GM21515 (cell line): ENCODE measurements around the gene PARP12.
"Not testable (repeated sequence)": the region's sequence is repeated elsewhere in the genome, so short reads cannot be mapped to it uniquely, and the experiment has no call there.

ENCODE experiments used
- ATAC-seq: cut with Tn5 transposase; IDR thresholded peaks from one replicate; pipeline ENCODE4 v1.9.1; 2021; ENCODE audit not compliant: unreplicated experiment

The PARP12 gene, protein sequence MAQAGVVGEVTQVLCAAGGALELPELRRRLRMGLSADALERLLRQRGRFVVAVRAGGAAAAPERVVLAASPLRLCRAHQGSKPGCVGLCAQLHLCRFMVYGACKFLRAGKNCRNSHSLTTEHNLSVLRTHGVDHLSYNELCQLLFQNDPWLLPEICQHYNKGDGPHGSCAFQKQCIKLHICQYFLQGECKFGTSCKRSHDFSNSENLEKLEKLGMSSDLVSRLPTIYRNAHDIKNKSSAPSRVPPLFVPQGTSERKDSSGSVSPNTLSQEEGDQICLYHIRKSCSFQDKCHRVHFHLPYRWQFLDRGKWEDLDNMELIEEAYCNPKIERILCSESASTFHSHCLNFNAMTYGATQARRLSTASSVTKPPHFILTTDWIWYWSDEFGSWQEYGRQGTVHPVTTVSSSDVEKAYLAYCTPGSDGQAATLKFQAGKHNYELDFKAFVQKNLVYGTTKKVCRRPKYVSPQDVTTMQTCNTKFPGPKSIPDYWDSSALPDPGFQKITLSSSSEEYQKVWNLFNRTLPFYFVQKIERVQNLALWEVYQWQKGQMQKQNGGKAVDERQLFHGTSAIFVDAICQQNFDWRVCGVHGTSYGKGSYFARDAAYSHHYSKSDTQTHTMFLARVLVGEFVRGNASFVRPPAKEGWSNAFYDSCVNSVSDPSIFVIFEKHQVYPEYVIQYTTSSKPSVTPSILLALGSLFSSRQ

DNA sequence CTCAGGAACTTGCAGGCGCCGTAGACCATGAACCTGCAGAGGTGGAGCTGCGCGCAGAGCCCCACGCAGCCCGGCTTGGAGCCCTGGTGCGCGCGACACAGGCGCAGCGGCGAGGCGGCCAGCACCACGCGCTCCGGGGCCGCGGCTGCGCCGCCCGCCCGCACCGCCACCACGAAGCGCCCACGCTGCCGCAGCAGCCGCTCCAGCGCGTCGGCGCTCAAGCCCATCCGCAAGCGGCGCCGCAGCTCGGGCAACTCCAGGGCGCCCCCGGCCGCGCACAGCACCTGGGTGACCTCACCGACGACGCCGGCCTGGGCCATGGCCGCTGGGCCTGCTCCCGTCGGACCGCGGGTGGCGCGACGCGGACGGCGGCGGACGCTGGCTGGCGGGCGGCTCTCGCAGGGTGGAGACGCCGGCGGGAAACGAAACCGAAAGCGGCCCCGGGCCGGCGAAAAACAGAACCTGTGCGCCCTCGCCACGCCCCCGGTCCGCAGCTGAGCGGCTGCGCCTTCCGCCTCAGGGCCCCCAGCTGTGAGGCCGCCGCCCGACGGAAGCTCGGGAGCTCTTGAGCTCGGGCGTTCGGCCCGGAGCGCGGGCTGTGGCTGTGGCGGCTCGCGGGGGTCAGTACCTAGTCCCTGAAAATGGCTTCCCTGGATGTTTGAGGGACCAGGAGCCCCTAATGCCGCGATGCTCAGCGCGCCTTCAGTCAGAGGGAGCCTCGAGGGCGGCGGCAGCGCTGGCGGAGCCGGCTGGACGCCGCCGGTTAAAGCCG lies at the start of gene PARP12:
Gene PARP12 (minus strand): TSS at position 424 of the 772 bp plus-strand sequence. CDS start 104 bp downstream, at position 320.
- ATAC-seq: peak; percentile 91

DNA sequence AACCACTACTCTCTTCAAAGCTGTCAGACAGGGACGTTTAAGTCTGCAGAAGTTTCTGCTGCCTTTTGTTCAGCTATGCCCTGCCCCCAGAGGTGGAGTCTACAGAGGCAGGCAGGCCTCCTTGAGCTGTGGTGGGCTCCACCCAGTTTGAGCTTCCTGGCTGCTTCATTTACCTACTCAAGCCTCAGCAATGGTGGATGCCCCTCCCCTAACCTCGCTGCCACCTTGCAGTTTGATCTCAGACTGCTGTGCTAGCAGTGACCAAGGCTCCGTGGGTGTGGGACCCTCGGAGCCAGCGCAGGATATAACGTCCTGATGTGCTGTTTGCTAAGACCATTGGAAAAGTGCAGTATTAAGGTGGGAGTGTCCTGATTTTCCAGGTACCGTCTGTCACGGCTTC lies 46.0 kb upstream of the PARP12 start:
- not testable (repeated sequence) for ATAC-seq

DNA sequence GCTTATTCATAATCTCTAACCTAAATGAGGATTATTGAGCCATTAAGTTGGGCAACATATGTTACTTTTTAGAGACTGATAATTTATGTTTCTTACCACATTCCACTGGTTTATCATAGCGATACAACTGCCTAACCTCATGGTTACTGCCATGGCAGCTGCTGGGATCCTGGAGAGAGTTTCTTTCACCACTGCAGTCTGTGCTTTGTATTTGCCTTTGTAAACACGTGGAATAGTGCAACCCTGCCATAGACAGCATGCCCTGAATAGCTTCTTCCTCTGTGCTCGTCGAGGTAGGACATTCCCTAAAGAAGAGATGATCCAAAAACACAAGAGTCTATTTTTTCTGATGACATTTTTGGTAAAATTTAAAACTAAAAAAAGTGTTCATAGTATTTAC lies 33.7 kb upstream of the PARP12 start:
- ATAC-seq: no peak

DNA sequence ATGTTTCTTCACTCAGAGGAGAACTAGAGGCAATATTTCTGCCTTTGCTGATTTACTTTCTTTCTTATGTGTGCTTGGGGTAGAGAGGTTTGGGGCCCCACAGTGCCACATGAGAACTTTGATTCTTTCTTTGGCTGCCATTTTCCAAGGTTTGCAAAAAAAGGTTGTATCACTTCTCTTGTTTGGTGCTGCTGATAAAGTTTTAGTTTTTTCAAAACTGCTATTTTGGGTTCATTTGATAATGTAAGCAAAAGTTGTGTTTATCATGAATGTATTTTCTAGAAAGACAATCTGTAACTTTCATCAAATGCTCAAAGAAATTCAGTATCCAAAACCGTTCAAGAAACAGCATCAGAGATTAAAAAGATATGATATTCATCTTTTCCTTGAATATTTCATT lies 30.6 kb upstream of the PARP12 start:
- ATAC-seq: no peak

DNA sequence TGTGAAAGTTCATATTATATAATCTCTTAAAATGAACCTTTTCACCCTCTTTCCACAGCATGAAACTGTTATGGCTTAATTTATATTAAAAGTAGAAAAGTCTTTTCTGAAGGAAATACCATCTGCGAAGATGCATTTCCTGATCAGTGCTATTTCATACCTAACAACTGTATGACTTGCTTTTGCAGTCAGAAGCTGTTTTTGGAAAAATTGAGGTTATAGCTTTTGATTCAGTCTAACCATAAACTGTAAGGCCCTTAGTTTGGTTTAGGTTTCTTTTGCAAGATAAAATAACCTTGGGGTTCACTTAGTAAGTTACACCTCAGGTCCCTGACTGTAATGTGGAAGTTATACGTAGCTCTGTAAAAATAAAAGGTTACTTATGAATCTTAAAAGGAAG lies 22.7 kb upstream of the PARP12 start:
- no peak for ATAC-seq

DNA sequence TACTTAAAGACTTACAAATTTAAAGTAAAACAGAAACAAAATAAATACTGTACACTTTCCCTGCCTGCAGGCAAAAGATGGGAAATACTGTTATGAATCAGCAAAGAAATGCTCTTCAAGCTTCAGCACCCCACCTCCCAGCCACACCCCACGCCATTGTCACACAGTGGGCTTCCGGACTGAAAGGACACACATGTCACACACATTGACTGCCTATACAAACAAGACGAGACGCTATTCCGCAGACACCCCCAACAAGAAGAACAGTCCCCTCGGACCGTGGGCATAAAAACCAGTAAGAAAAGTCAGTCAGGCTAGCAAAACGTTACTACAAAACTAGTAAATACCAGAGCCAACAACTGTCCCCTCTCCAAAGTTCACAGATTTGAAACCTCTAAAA lies 22.2 kb upstream of the PARP12 start:
- ATAC-seq: peak; percentile 90

DNA sequence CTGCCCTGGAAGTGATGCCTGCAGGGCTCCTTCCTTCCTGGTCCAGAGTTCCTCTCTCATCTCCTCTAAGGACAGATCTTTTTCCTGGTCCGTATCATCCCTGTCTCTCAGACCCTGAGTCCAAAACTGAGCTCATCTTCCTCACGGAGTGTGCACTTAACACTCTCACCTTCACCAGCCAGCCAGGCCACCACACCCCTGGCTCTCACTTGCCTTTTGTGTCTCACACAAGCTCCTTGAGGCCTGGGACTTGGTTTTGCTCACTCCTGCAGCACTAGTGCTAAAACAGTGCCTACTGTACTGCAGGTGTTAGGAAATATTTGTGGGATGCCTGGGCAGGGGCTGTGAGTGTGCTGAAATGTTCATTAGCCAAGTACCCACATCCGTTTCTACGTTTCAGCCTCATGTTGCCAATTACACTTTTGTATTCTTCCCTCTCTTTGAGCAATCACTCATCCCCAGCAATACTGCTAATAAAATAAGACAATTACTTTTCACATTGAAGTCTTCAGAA lies 21.4 kb upstream of the PARP12 start:
- no peak for ATAC-seq

DNA sequence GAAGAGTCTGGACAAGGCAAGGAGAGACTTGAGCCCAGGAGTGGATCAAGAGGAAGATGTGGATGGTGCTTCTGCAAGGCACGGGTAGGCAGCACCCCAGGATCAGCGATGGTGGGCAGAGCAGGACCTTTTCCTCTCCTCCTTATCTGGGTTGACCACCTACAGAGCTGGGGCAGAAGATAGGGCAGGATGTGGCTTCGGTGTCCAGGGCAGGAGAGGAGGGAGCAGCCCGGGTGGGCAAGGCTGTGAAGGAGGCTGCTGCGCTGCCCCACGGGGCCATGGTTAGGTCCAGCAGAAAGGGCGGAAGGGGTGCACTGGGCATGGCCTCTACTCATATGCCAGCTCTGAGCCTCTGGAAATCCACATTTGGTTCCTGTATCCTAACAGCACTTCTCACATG lies 20.0 kb upstream of the PARP12 start:
- ATAC-seq: no peak

DNA sequence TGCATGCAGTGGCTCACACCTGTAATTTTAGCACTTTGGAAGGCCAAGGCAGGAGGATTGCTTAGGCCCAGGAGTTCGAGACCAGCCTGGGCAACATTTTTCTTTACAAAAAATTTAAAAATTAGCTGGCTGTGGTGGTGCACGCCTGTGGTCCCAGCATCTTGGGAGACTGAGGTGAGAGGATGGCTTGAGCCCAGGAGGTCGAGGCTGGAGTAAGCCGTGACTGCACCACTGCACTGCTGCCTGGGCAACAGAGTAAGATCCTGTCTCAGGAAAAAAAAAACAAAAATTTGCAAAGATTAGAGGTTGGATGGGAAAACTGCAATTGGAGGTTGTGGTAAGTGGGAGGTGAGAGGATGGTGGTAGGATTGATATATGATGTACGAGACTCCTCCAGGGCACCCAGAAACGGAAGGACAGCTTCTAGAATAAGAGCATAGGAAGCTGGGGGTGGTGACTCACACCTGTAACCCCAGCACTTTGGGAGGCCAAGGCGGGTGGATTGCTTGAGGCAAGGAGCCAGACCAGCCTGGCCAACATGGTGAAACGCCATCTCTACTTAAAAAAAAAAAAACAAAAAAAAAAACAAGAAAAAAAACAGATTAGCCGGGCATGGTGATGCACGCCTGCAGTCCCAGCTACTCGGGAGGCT lies 19.1 kb upstream of the PARP12 start:
- no peak for ATAC-seq

DNA sequence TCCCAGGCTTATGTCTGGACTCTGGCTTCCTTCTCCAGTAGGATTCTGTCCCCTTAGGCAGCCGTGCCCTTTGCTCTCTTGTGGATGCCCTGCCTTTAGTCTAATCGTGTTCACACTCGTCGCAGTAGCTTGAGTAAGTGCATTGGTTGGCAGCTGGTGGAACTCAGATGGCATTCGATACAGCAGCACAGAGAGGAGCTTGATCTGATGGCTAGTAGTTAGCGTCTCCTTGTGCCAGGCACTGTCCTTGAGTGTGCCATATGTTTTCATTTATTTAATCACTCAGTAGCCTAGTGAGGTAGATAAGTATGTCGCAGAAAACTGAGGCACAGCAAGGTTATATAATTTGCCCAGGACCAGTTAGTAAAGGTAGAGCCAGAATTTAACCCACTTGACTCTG lies 18.2 kb upstream of the PARP12 start:
- ATAC-seq: no peak

DNA sequence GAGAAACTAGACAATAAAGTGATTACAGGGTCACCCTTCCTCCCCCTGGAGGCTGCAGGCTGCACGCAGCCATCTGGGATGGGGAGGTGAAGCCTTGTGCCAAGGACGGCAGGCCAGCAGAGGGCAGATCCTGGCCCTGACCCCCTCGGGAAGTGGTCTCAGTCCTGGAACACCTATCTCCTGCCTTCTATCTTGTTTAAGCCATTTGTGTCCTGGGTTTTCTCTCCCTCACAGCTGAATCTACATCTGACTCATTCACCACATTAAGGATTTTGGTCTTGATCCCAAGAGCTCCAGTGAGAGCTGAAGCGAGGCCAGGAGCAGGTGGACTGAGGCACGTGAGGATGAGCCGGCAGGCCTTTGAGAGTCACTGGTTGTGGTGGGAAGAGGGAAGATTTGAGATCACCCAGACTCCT lies 16.4 kb upstream of the PARP12 start:
- ATAC-seq: no peak

DNA sequence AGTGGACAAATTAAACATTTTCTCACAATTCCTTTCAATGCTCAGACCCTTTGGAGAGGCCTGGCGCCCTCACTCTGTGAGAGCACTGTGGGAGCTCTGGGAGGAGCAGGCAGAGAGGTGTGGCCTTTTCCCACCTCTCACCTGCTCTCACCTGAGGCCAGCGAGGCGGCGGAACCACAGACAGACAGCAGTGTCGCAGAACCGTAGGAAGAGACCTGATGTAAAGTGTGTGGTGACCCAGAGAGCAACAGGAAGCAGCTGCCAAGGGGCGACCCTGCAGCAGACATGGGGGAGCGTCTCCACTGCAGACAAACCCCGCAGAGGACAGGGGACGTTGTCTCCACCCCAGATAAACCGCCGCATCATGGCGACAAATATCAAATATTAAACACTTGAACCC lies 15.6 kb upstream of the PARP12 start:
- no peak for ATAC-seq

DNA sequence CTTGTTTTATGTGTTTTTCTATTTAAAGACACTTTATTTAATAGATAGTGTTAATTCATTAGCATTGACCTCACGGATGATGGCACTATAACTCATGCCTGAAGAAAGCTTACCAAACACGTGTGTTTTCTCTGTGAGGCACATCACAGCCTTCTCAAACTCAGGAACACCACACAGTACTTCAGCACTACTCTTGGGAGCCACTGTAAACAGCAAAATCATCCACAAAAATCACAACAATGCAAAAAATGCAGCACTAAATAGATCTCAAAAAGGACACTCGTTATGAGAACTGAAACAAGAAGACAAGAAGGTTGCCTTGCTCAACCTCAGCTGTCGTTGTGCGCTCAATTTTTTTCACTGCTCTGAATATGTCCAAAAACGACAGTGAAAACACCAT lies 12.0 kb upstream of the PARP12 start:
- no peak for ATAC-seq

DNA sequence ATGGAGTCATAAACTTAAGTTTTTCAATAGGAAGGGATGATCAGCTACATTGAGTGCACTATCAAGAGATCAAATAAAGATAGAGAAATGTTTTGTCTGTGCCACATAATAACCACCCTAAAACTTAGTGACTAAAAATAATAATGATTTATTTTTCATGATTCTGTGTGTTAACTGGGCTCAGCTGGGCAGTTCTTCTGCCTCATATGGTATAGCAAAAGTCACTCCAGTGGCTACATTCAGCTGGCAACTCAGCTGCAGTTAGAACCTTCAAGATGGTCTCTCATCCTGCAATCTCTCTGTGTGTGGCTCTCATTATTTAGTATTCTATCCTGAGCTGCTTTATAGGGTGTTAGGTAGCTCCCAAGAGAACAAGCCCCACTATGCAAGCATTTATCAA lies 7.8 kb upstream of the PARP12 start:
- ATAC-seq: no peak

DNA sequence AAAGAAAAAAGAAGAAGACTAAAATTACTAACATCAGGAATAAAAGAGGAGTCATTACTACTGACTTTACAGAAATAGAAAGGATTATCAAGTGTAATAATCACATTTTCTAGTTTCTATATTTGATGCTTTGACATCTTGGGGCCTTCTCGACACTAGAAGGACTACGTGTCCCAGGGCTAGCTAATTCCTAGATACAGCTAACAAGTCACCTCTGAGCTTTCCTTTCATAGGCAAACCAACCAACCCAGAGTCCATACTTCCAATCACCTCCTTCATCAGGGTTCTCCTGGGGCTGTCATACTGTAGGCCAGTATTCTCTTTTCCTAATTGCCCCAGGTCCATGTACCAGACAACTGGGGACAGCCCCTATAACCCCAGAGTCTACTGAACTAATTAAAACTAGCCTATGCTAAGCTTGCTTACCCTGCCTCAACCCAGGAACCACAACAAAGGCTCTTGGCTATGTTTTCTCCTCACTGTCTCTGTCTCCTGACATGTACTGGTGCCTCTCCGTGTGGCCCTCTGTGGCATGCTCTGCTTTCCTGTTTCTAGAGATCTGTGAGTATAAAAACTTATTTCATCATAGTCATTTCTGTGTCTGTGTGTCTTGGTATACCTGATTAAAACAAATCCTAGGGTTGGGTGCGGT lies 6.7 kb upstream of the PARP12 start:
- no peak for ATAC-seq

DNA sequence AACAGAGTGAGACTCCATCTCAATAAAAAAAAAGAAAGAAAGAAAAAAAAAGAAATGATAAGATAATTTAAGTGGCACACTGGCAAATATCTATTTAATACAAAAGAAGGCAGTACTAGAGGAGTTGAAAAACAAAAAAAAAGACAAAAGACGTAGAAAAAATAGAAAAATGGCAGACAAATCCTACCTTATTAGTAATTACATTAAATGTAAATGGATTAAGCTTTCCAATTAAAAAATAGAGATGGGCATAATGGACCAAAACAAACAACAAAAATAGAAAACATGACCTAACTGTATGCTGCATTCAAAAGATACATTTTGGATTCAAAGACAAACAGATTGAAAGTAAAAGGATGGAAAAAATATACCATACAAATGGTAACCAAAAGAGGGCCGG lies 5.3 kb upstream of the PARP12 start:
- ATAC-seq: no peak

DNA sequence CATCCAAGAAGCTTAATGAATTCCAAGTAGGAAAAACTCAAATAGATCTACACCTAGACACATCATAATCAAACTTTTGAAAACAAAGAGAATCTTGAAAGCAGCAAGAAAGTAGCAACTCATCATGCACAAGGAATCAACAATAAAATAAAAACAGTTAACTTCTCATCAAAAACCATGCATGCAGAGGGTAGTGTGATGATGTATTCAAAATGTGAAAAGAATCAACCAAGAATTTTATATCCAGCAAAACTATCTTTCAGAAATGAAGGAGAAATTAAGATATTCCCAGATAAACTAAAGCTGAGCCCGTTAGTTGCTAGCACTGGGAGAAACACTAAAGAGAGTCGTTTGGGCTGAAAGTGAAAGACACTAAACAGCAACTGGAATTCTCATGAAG lies 4.3 kb upstream of the PARP12 start:
- ATAC-seq: no peak

DNA sequence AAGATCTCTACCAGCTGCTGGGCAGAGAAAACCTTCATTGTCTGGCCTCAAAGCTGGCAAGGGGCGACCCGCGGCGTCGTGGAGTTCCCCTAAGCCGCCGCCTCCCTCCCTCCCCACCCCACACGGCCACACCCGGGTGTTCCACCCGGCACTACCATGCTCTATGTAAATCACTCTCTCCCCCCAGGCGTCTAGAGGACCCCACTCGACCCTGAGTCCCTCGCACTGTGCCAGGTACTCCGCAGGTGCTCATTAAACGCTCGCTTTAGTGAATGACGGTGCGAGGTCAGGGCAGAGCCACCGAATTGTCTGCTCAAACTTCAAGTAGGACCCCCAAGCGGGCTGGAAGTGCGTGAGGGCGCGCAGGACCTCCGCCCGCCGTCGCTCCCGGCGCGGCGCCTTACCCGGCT lies 628 bp downstream of the PARP12 start:
- ATAC-seq: peak; percentile 21

DNA sequence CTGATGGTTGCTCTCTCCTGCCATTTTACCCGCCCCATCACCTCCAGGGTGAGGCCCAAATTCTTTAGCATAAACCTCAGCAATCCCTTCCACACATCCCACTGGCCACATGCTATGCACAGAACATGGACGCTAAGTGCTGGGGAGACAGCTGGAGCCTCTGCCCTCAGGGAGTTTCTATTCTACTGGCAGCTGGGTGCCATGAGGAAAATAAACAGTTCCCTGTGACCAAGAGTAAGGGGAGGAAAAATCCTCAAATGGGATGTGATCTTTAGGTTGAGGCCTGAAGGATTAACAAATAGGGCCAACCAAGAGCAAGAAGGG lies 1.2 kb downstream of the PARP12 start:
- no peak for ATAC-seq

DNA sequence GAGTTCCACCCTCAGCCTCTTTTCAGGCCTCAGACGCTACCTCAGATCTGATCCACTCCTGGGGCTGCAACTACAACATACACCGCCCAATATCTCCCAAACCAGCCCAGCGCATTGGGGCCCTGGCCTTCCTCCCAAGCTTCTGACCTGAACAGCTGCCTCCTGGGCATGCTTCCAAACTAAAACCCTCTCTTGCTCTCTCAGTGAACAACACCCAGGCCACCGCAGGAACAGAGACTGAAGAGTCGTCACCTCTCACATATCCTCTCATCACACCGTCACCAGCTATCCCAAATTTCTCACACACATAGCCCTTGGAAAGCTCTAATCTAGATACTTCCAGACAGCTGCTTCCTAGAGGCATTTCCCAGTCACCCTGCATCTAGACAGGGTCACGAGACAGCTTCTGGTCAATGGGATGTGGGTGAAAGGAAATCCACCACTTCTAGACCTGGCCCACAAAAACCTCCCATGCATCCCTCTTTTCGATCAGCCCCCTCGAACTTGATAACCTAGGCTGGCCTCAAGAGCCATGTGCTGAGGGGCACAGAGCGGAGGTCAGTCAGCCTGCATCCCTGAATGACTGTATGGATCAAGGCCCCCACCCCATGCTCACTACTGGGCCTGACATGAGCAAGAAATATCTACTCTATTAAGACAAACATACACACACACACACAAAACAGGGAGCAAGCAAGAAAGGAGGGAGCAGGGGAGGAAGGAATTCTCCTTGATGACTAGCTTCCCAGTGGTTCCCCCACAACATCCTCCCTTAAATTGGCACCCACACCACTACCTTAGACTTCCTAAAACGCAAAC lies 1.8 kb downstream of the PARP12 start:
- ATAC-seq: no peak
